ENCODE data around the gene ELAPOR1.

GRCh38 chr1:109090196-109091077 is 23.5 kb upstream of the ELAPOR1 start, which contains the start of gene TMEM167B:
- no peak for TF ChIP-seq CTCF (IDR thresholded peaks at IDR 0.05; ENCODE audit: low read length)
- TF ChIP-seq EZH2 (IDR thresholded peaks at IDR 0.05; ENCODE audit: borderline replicate concordance, low read length) = no peak
